Progenitor cell of endocrine pancreas (in vitro differentiated cells): ENCODE results near the gene FCN2. TPM values are rescaled to one million over a fixed set of nuclear protein-coding genes. Genes with fewer than 3 reads are reported as not detected.

ENCODE experiments used
- DNase-seq: peaks from one replicate; pipeline ENCODE4 v3.0.0; 2021; ENCODE audit warnings: low spot score; ENCODE audit not compliant: unreplicated experiment
- H3K27ac Mint-ChIP-seq: 2 replicates; pipeline ENCODE4 v1.8.0; 2021; ENCODE audit warnings: mild to moderate bottlenecking, moderate library complexity, mixed read lengths
- H3K27me3 Mint-ChIP-seq: 2 replicates; pipeline ENCODE4 v1.8.0; 2021; ENCODE audit warnings: mixed read lengths
- H3K36me3 Mint-ChIP-seq: 2 replicates; pipeline ENCODE4 v1.8.0; 2022; ENCODE audit warnings: mixed read lengths; ENCODE audit not compliant: insufficient read depth
- H3K4me1 Mint-ChIP-seq: 2 replicates; pipeline ENCODE4 v1.8.0; 2021; ENCODE audit warnings: low read depth, mixed read lengths
- H3K4me3 Mint-ChIP-seq: 2 replicates; pipeline ENCODE4 v1.8.0; 2021; ENCODE audit warnings: low read depth, mild to moderate bottlenecking, moderate library complexity, mixed read lengths
- H3K9me3 Mint-ChIP-seq: 2 replicates; pipeline ENCODE4 v1.8.0; 2021; ENCODE audit warnings: low read depth, mixed read lengths
- CTCF ChIP-seq: fragments of 200-600 bp; sonication (generic); IDR thresholded peaks from one replicate; pipeline ENCODE4 v1.5.0; 2021; ENCODE audit warnings: antibody characterized with exemption, mild to moderate bottlenecking; ENCODE audit not compliant: unreplicated experiment
- long read RNA-seq: library from polyadenylated mRNA; unstranded; transcript quantifications from one replicate; pipeline ENCODE4 v2.0.0, GENCODE V29; 2020
- total RNA-seq: library from RNA; stranded (reverse); gene quantifications from 2 replicates; pipeline ENCODE4 v1.2.1, GENCODE V29; 2021

The FCN2 gene
- not detected in 2 replicates for total RNA-seq
- long read RNA-seq: 0 reads

DNA sequence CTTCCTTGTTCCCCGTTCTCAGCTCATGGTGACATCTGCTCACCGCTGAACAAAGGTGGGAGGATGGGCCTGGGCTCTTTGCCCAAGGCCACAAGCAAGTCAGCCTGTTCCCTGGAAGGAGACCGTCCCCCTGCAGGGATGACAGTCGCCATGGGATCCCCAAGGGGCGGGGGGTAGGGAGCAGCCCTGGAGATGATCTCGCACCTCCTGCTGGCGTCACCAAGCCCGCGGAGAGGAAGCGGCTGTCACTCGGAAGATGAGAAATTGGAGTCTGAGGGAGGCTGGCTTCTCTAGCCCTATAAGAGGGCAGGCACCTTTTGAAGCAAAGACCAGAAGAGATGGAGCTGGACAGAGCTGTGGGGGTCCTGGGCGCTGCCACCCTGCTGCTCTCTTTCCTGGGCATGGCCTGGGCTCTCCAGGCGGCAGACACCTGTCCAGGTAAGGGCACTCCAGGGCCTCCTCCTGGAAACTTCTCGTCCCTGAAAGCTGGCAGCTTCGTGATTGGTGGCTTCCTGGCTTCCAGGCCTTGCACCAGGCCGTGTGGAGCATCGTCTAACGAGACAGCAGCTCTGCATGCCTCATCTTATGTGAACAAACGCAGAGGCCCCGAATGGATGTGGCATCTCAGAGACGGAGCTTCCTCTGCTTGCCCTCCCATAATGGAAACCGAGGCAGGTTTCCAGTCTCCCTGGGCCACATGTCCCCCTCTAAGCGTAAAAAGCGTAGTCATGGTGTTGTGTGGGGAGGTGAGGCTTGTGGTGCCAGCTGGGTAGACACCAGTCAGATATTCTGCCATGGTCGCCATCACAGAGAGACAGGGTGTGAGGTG lies at the start of gene FCN2:
TSS of gene FCN2 (plus strand) at position 327 of the 829 bp plus-strand sequence. CDS start at position 339, 12 bp downstream.
- Mint-ChIP-seq H3K4me3 (no peak within 1 kb of the TSS), H3K36me3 (no peaks in the 10 kb centered on the region), H3K9me3 (no peaks in the 10 kb centered on the region), H3K27ac (no peak within 1 kb of the TSS), H3K4me1 (no peaks in the 10 kb centered on the region), H3K27me3 (peaks cover 11% of the 10 kb centered on the region)
- no peak for TF ChIP-seq CTCF
- DNase-seq: no peak

DNA sequence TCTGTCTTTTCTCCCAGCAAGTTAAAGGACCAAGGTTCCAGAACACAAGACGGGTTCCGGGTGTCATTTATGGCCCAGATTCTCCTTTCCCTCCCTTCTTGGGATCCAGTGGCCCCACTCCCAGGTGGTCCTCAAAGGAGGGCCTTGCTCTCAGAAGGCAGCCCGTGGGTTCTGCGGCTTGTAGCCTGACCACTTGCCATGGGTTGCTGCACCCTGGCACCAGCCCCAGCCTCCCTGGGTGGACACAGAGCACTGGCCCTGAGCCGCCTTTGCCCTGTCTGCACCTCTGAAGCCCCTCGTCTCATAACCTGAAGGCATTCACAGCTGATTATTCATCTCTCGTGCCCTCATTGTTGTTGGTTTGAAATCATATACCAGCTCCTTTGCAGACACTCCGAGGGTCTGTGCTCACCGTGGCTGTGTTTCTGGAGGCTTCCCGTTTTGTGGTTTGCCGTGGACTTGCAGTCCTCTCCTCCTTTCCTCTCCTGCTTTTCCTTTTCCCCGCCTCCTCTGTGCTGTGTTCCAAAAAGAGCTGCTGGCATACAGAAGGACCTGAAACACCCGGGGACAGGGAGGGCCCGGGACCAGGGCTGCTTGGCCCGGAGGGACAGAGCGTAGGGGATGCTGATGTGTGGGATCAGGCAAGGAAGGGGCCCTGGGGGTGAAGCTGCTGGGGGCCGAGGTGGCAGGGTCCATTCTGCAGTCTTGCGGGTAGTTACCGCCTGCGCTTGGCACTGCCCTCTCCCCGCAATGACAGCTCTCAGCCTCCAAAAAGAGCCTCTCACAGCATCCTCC lies 49.5 kb upstream of the FCN2 start:
- no peak for TF ChIP-seq CTCF
- no peak for DNase-seq
- H3K4me3 Mint-ChIP-seq: no peak overlapping the region
- H3K36me3 Mint-ChIP-seq: no peaks in the 10 kb centered on the region
- H3K27me3 Mint-ChIP-seq: no peaks in the 10 kb centered on the region
- H3K9me3 Mint-ChIP-seq: no peaks in the 10 kb centered on the region
- H3K27ac Mint-ChIP-seq: no peak overlapping the region
- H3K4me1 Mint-ChIP-seq: no peaks in the 10 kb centered on the region

DNA sequence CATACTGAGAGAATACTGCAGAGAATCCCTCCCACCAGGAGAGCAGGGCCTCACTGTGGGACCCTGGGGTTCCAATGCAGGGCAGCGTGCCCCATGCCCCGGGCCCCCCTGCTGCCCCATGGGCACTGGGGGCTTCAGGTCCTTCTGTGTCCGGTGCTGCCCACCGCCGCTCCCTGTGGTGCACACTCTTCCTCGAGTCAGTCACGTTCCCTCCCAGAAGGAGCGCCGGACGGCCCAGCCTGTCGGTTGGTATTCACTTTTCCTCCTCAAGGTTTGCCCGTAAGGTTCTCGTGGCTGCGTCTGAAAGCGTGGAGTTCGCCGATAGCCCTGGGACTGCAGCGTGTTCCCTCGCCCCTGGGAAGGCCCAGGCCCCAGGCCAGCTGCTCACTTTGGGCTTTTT lies 48.1 kb upstream of the FCN2 start:
- no peak for DNase-seq
- TF ChIP-seq CTCF: no peak
- no peaks in the 10 kb centered on the region for H3K4me1 Mint-ChIP-seq
- H3K27ac Mint-ChIP-seq: no peak overlapping the region
- no peak overlapping the region for H3K4me3 Mint-ChIP-seq
- H3K27me3 Mint-ChIP-seq: no peaks in the 10 kb centered on the region
- H3K36me3 Mint-ChIP-seq: no peaks in the 10 kb centered on the region
- H3K9me3 Mint-ChIP-seq: no peaks in the 10 kb centered on the region

- H3K27me3 Mint-ChIP-seq: no peaks in the 10 kb centered on the region
- H3K4me3 Mint-ChIP-seq: no peak overlapping the region
- H3K27ac Mint-ChIP-seq: no peak overlapping the region
- no peak for DNase-seq
- H3K36me3 Mint-ChIP-seq: no peaks in the 10 kb centered on the region
- H3K4me1 Mint-ChIP-seq: no peaks in the 10 kb centered on the region
- TF ChIP-seq CTCF: no peak
- H3K9me3 Mint-ChIP-seq: no peaks in the 10 kb centered on the region
These were observed 47.2 kb upstream of the FCN2 start for GRCh38 chr9:134833294-134833880.
